ENCODE data around the gene CSTB.

GRCh38 chr21:43809853-43810504, 33.9 kb upstream of the CSTB start:
- TF ChIP-seq SP1 (CRISPR knock-in tag; conservative IDR thresholded peaks at IDR 0.05) (no peak), CTCF (IDR thresholded peaks at IDR 0.05) (no peak), AR (CRISPR knock-in tag; IDR thresholded peaks at IDR 0.05) (no peak), JUN (CRISPR knock-in tag; IDR thresholded peaks at IDR 0.05) (no peak), GABPB1 (CRISPR knock-in tag; IDR thresholded peaks at IDR 0.05) (no peak), NR2C2 (CRISPR knock-in tag; IDR thresholded peaks at IDR 0.05) (no peak), PRDM15 (CRISPR knock-in tag; IDR thresholded peaks at IDR 0.05) (no peak; the same call in 1 of the 2 replicates), NR3C1 (CRISPR knock-in tag; conservative IDR thresholded peaks at IDR 0.05; ENCODE audit: low read depth) (no peak), ETV6 (CRISPR knock-in tag; IDR thresholded peaks at IDR 0.05) (no peak), NR1H2 (CRISPR knock-in tag; IDR thresholded peaks at IDR 0.05) (no peak), SOX15 (CRISPR knock-in tag; IDR thresholded peaks at IDR 0.05) (no peak), CREM (CRISPR knock-in tag; IDR thresholded peaks at IDR 0.05) (no peak)
- TF ChIP-seq, protein P1, sequence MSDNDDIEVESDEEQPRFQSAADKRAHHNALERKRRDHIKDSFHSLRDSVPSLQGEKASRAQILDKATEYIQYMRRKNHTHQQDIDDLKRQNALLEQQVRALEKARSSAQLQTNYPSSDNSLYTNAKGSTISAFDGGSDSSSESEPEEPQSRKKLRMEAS (CRISPR knock-in tag; IDR thresholded peaks at IDR 0.05), result no peak

All from WTC11 (cell line).